GM13977 (cell line): Measurements from ENCODE around the gene HERC2.

Source experiments
- DNase-seq: peaks from one replicate; pipeline ENCODE4 v3.0.0; 2012; ENCODE audit warnings: low spot score
- in situ Hi-C: fragments of 300-500 bp; cut with MboI; formaldehyde crosslinking; loops from one replicate; pipeline ENCODE4 v1.12.0; 2022; ENCODE audit warnings: low sequenced_read_pairs, low pct_unique_long_range_greater_than_20kb, mixed read lengths, inconsistent platforms; ENCODE audit not compliant: unreplicated experiment
- TF ChIP-seq, protein P1 (sequence below): IDR thresholded peaks from 2 replicates; pipeline ENCODE4 v1.5.1; 2012; ENCODE audit warnings: mild to moderate bottlenecking, control low read depth; ENCODE audit not compliant: insufficient read depth; ENCODE audit errors: extremely low read depth, missing control alignments

HERC2 gene

DNA sequence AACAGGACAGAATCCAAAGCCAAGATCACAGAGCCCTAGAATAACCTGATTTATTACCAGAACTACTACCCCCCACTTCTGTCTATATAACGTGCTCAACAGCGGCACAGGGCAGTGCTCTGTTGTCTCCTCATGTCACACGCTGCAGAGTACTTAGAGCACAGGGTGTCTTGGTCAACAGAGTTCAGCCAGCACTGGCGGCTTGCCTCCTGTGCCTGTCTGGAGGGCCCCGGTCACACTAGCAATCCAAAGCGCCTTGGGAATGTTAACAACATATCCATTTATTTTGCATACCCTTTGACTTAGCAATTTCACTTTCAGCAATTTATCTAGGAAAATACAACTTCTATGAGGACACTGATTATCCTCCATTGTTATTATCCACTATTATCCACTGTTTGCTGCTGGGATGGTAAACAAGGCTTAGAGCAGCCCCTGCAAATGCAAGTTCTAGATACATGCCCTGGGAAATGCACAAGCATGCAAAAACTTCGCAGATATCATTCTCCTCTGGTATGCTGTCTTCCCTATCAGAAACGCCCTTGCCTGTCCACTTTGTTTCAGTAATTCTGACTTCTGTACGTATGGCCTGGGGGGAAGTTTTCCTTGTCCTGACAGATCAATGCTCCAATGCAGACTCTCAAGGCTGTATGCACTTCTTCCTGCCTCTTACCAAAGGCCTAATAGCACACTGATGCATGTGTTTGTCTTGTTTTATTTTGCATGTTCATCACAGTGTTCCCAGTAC is 136.7 kb downstream of the HERC2 start:
- TF ChIP-seq, protein P1, sequence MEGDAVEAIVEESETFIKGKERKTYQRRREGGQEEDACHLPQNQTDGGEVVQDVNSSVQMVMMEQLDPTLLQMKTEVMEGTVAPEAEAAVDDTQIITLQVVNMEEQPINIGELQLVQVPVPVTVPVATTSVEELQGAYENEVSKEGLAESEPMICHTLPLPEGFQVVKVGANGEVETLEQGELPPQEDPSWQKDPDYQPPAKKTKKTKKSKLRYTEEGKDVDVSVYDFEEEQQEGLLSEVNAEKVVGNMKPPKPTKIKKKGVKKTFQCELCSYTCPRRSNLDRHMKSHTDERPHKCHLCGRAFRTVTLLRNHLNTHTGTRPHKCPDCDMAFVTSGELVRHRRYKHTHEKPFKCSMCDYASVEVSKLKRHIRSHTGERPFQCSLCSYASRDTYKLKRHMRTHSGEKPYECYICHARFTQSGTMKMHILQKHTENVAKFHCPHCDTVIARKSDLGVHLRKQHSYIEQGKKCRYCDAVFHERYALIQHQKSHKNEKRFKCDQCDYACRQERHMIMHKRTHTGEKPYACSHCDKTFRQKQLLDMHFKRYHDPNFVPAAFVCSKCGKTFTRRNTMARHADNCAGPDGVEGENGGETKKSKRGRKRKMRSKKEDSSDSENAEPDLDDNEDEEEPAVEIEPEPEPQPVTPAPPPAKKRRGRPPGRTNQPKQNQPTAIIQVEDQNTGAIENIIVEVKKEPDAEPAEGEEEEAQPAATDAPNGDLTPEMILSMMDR, result no peak
- in situ Hi-C loops, result no loop called here
- no peak for DNase-seq

DNA sequence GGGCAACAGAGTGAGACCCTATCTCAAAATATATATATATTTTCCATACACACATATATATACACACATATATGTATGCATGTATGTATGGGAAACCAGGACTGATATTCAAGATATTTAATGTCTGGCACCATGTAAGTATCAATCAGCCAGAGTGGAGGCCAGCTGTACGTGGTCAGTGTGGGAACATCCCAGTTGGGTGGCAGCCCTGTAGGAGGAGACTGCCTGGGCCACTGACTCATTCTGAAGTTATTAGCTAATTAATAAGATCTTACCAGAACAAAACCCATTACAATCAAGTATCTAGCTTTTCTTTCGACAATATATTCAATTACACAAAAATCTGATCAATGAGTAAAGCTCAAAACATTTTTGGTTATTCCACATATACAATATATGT is 137.8 kb downstream of the HERC2 start:
- TF ChIP-seq, protein P1, result no peak
- DNase-seq, result no peak
- in situ Hi-C loops, result no loop called here

DNA sequence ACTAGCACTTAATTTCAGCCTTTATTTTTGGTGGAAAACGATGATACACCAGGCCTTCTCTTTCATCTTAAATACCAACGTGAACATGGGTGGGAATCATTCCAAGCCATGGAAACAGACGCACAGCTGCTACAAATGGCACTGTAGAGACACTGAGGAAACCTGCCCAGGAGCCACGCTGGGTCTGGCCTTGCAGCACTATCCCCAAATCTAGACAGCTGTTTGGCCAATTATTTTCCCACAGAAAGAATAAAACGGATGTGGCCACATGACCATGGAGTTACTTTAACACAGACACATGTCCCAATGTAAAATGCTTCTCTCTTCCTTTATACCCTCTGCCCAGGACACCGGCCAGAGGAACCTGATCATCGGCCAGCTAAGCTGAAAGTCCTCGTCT is 139.2 kb downstream of the HERC2 start:
- no peak for DNase-seq
- in situ Hi-C loops, result no loop called here
- TF ChIP-seq, protein P1, result no peak

DNA sequence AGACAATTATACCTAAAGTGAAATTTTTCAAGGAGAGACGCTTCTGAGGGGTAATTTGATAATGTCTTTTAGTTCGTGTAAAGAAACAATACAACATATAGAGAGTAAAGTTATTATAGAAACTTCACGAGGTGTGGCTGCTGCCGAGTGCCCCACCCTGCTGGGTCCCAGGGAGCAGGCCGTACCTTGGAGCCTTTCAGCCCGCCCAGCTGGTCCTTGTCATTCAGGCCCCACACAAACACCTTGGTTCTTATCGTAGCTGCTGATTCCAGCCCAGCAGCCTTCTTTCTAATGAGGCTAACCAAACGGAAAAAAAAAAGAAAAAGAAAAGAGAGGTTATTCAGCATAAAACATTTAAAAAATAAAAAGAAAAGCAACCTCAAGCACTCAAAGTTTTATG is 139.8 kb downstream of the HERC2 start:
- TF ChIP-seq, protein P1, result no peak
- no peak for DNase-seq
- in situ Hi-C loops, result no loop called here

DNA sequence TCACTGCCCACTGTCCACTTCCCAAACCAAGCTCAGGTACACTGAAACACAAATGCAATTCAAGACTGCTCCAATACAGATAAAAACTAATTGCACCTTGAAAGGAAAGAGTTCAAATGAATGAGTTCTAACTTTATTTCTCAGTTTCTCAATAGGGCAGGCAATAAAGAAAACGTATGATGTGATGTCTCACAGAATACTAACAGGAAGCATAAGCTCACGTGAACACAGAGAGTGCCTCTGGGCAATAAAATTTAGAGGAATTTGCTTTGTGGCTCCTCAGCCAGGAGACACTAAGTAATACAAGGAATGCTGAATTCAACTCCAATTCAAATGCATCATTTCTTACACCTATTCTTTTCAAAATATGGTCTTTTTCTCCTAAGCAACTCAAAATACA is 140.6 kb downstream of the HERC2 start:
- TF ChIP-seq, protein P1, result no peak
- in situ Hi-C loops, result no loop called here

DNA sequence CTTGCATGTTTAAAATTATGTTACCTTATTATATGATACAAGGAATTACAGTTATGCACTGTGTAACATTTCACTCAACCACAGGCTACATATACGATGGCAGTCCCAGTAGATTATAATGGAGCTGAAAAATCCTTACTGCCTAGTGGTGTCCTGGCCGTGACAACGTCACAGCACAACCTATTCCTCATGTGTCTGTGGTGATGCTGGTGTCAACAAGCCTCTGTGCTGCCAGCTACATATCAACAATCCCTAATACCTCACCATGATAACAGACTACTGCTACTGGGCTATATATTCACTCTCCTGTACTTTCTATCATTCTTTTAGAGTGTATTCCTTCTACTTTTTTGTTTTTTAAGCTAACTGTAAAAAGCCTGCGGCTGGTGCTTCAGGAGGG is 142.7 kb downstream of the HERC2 start:
- in situ Hi-C loops, result no loop called here
- no peak for DNase-seq
- TF ChIP-seq, protein P1, result no peak

More for the DNA sequence above, 140.6 kb downstream of the HERC2 start:
- DNase-seq, result no peak
